ENCODE data around the gene SPECC1. TPM values are rescaled to one million over a fixed set of nuclear protein-coding genes. Genes with fewer than 3 reads are reported as not detected.

Gene SPECC1
- total RNA-seq, 1 donor, result 48.4 TPM

GRCh38 chr17:20200865-20201458 lies 191.8 kb downstream of the SPECC1 start:
- Histone ChIP-seq H3K27me3 (ENCODE audit: insufficient read depth, low read length) (no peaks in the 10 kb centered on the region), H3K9me3 (ENCODE audit: low read depth, low read length) (no peaks in the 10 kb centered on the region), H3K4me3 (ENCODE audit: low read length) (no peak overlapping the region), H3K4me1 (ENCODE audit: insufficient read depth, low read length) (peaks cover 7% of the 10 kb centered on the region)

- H3K4me1 ChIP-seq (ENCODE audit: insufficient read depth, low read length), result peaks cover 7% of the 10 kb centered on the region
- H3K4me3 ChIP-seq (ENCODE audit: low read length), result no peak overlapping the region
- H3K27me3 ChIP-seq (ENCODE audit: insufficient read depth, low read length), result no peaks in the 10 kb centered on the region
- H3K9me3 ChIP-seq (ENCODE audit: low read depth, low read length), result no peaks in the 10 kb centered on the region
These were observed 193.0 kb downstream of the SPECC1 start for GRCh38 chr17:20202141-20202621.

- no peaks in the 10 kb centered on the region for H3K27me3 ChIP-seq (ENCODE audit: insufficient read depth, low read length)
- no peak overlapping the region for H3K4me3 ChIP-seq (ENCODE audit: low read length)
- H3K9me3 ChIP-seq (ENCODE audit: low read depth, low read length), result no peaks in the 10 kb centered on the region
- peaks cover 7% of the 10 kb centered on the region for H3K4me1 ChIP-seq (ENCODE audit: insufficient read depth, low read length)
These were observed 193.9 kb downstream of the SPECC1 start for GRCh38 chr17:20203018-20203417.

- Histone ChIP-seq H3K4me1 (ENCODE audit: insufficient read depth, low read length) (peaks cover 7% of the 10 kb centered on the region), H3K27me3 (ENCODE audit: insufficient read depth, low read length) (no peaks in the 10 kb centered on the region), H3K9me3 (ENCODE audit: low read depth, low read length) (no peaks in the 10 kb centered on the region), H3K4me3 (ENCODE audit: low read length) (no peak overlapping the region)
These were observed 194.7 kb downstream of the SPECC1 start for GRCh38 chr17:20203761-20204263.

GRCh38 chr17:20205609-20206008 lies 196.4 kb downstream of the SPECC1 start:
- Histone ChIP-seq H3K27me3 (ENCODE audit: insufficient read depth, low read length) (no peaks in the 10 kb centered on the region), H3K4me3 (ENCODE audit: low read length) (no peak overlapping the region), H3K4me1 (ENCODE audit: insufficient read depth, low read length) (peaks cover 7% of the 10 kb centered on the region), H3K9me3 (ENCODE audit: low read depth, low read length) (no peaks in the 10 kb centered on the region)

- Histone ChIP-seq H3K27me3 (ENCODE audit: insufficient read depth, low read length) (no peaks in the 10 kb centered on the region), H3K4me1 (ENCODE audit: insufficient read depth, low read length) (peaks cover 7% of the 10 kb centered on the region), H3K4me3 (ENCODE audit: low read length) (no peak overlapping the region), H3K9me3 (ENCODE audit: low read depth, low read length) (no peaks in the 10 kb centered on the region)
These were observed 196.9 kb downstream of the SPECC1 start for GRCh38 chr17:20206068-20206467.

- H3K27me3 ChIP-seq (ENCODE audit: insufficient read depth, low read length), result no peaks in the 10 kb centered on the region
- no peaks in the 10 kb centered on the region for H3K9me3 ChIP-seq (ENCODE audit: low read depth, low read length)
These were observed 197.4 kb downstream of the SPECC1 start for GRCh38 chr17:20206591-20206990.

GRCh38 chr17:20207262-20207985 lies 198.3 kb downstream of the SPECC1 start:
- peaks cover 7% of the 10 kb centered on the region for H3K4me1 ChIP-seq (ENCODE audit: insufficient read depth, low read length)
- no peaks in the 10 kb centered on the region for H3K9me3 ChIP-seq (ENCODE audit: low read depth, low read length)
- no peak overlapping the region for H3K4me3 ChIP-seq (ENCODE audit: low read length)
- no peaks in the 10 kb centered on the region for H3K27me3 ChIP-seq (ENCODE audit: insufficient read depth, low read length)

More at GRCh38 chr17:20206591-20206990, 197.4 kb downstream of the SPECC1 start:
- H3K4me3 ChIP-seq (ENCODE audit: low read length), result no peak overlapping the region
- H3K4me1 ChIP-seq (ENCODE audit: insufficient read depth, low read length), result peaks cover 7% of the 10 kb centered on the region

GRCh38 chr17:20208717-20209116 lies 199.6 kb downstream of the SPECC1 start:
- Histone ChIP-seq H3K4me3 (ENCODE audit: low read length) (no peak overlapping the region), H3K4me1 (ENCODE audit: insufficient read depth, low read length) (peaks cover 6% of the 10 kb centered on the region), H3K9me3 (ENCODE audit: low read depth, low read length) (no peaks in the 10 kb centered on the region), H3K27me3 (ENCODE audit: insufficient read depth, low read length) (no peaks in the 10 kb centered on the region)

GRCh38 chr17:20210180-20210579 lies 201.0 kb downstream of the SPECC1 start:
- no peaks in the 10 kb centered on the region for H3K4me1 ChIP-seq (ENCODE audit: insufficient read depth, low read length)
- H3K27me3 ChIP-seq (ENCODE audit: insufficient read depth, low read length), result no peaks in the 10 kb centered on the region
- no peaks in the 10 kb centered on the region for H3K9me3 ChIP-seq (ENCODE audit: low read depth, low read length)
- H3K4me3 ChIP-seq (ENCODE audit: low read length), result no peak overlapping the region

GRCh38 chr17:20210614-20211013 lies 201.5 kb downstream of the SPECC1 start:
- Histone ChIP-seq H3K4me1 (ENCODE audit: insufficient read depth, low read length) (no peaks in the 10 kb centered on the region), H3K27me3 (ENCODE audit: insufficient read depth, low read length) (no peaks in the 10 kb centered on the region), H3K9me3 (ENCODE audit: low read depth, low read length) (no peaks in the 10 kb centered on the region), H3K4me3 (ENCODE audit: low read length) (no peak overlapping the region)

GRCh38 chr17:20211246-20211645 lies 202.1 kb downstream of the SPECC1 start:
- no peak overlapping the region for H3K4me3 ChIP-seq (ENCODE audit: low read length)

GRCh38 chr17:20213449-20213848 lies 204.3 kb downstream of the SPECC1 start:
- Histone ChIP-seq H3K27me3 (ENCODE audit: insufficient read depth, low read length) (no peaks in the 10 kb centered on the region), H3K9me3 (ENCODE audit: low read depth, low read length) (no peaks in the 10 kb centered on the region), H3K4me1 (ENCODE audit: insufficient read depth, low read length) (no peaks in the 10 kb centered on the region), H3K4me3 (ENCODE audit: low read length) (no peak overlapping the region)

More at GRCh38 chr17:20211246-20211645, 202.1 kb downstream of the SPECC1 start:
- Histone ChIP-seq H3K9me3 (ENCODE audit: low read depth, low read length) (no peaks in the 10 kb centered on the region), H3K27me3 (ENCODE audit: insufficient read depth, low read length) (no peaks in the 10 kb centered on the region), H3K4me1 (ENCODE audit: insufficient read depth, low read length) (no peaks in the 10 kb centered on the region)

GRCh38 chr17:20214794-20215193 lies 205.6 kb downstream of the SPECC1 start:
- Histone ChIP-seq H3K27me3 (ENCODE audit: insufficient read depth, low read length) (no peaks in the 10 kb centered on the region), H3K9me3 (ENCODE audit: low read depth, low read length) (no peaks in the 10 kb centered on the region), H3K4me1 (ENCODE audit: insufficient read depth, low read length) (no peaks in the 10 kb centered on the region), H3K4me3 (ENCODE audit: low read length) (no peak overlapping the region)

GRCh38 chr17:20216154-20216815 lies 207.1 kb downstream of the SPECC1 start:
- no peaks in the 10 kb centered on the region for H3K4me1 ChIP-seq (ENCODE audit: insufficient read depth, low read length)
- no peaks in the 10 kb centered on the region for H3K9me3 ChIP-seq (ENCODE audit: low read depth, low read length)

More at GRCh38 chr17:20216154-20216815, 207.1 kb downstream of the SPECC1 start:
- H3K4me3 ChIP-seq (ENCODE audit: low read length), result no peak overlapping the region
- H3K27me3 ChIP-seq (ENCODE audit: insufficient read depth, low read length), result no peaks in the 10 kb centered on the region

All from mononuclear cell (primary cell).